ENCODE results near the gene UBE2R2.
"Not testable (repeated sequence)": the region's sequence is repeated elsewhere in the genome, so short reads cannot be mapped to it uniquely, and the experiment has no call there.

UBE2R2 gene

DNA sequence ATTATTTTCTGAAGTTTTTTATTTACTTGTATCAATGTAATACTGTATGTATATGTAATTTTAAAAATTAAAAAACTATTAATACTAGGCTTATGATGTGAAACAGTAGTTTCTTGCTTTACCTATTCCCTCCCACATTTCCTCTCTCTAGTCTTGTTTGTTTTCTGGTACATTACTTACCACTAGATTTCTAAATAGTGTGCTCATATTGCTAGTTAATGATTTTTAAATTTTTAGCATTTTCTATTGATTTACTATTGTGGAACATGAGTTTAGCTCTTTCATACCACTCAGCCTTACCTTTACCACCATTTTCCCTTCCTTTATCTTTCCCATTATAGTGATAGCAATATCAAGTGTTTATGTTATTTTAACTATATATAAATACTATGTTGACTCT is 39.3 kb downstream of the UBE2R2 start:
- TF ChIP-seq, protein P1, sequence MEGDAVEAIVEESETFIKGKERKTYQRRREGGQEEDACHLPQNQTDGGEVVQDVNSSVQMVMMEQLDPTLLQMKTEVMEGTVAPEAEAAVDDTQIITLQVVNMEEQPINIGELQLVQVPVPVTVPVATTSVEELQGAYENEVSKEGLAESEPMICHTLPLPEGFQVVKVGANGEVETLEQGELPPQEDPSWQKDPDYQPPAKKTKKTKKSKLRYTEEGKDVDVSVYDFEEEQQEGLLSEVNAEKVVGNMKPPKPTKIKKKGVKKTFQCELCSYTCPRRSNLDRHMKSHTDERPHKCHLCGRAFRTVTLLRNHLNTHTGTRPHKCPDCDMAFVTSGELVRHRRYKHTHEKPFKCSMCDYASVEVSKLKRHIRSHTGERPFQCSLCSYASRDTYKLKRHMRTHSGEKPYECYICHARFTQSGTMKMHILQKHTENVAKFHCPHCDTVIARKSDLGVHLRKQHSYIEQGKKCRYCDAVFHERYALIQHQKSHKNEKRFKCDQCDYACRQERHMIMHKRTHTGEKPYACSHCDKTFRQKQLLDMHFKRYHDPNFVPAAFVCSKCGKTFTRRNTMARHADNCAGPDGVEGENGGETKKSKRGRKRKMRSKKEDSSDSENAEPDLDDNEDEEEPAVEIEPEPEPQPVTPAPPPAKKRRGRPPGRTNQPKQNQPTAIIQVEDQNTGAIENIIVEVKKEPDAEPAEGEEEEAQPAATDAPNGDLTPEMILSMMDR (IDR thresholded peaks at IDR 0.05; ENCODE audit: low read depth, low read length, missing control alignments), result no peak
- no peak for DNase-seq (ENCODE audit: low read depth)
- no peak overlapping the region for H3K4me3 ChIP-seq (ENCODE audit: low read depth, low read length)

DNA sequence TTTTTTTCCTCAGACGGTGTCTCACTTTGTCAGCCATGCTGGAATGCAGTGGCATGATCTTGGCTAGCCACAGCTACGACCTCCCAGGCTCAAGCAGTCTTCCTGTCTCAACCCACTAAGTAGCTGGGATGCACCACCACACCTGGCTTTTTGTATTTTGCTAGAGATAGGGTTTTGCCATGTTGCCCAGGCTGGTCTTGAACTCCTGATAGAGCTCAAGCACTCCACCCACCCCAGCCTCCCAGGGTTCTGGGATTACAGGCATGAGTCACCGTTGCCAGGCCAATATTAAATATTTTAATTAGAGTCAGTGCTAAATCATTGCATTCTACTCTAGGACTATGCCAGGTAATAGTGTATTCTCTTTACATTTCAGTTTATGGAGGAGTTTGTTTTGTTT is 41.5 kb downstream of the UBE2R2 start:
- DNase-seq (ENCODE audit: low read depth), result no peak
- TF ChIP-seq, protein P1 (IDR thresholded peaks at IDR 0.05; ENCODE audit: low read depth, low read length, missing control alignments), result no peak

DNA sequence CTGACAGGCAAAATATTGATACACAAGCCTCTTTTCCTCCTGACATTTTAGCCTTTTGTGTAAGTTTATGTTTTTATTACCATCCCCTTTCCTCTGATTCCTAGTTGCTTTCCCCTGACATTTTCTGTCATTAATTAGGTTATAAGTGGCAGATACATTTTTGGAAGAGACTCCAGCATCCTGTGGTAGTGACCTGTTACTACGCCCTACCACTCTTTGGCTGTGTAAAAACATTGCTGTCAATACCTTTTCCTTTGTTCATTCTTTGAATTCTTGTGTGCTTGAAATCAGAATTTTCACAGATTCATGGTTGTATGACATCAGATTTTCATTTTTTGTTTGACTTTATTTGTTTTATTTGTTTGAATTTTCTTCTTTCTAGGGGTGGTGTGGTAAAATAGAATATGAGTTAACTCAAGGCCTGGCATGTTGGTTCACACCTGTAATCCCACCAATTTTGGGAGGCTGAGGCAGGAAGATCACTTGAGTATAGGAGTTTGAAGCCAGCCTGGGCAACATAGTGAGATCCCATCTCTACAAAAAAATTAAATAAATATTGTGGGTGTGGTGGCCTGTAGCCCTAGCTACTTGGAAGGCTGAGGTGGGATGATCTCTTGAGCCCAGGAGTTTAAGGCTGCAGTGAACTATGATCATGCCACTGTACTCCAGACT is 43.4 kb downstream of the UBE2R2 start:
- no peak overlapping the region for H3K4me3 ChIP-seq (ENCODE audit: low read depth, low read length)
- TF ChIP-seq, protein P1 (IDR thresholded peaks at IDR 0.05; ENCODE audit: low read depth, low read length, missing control alignments), result peak; percentile 42
- no peak for DNase-seq (ENCODE audit: low read depth)

More for the DNA sequence above, 41.5 kb downstream of the UBE2R2 start:
- no peak overlapping the region for H3K4me3 ChIP-seq (ENCODE audit: low read depth, low read length)

DNA sequence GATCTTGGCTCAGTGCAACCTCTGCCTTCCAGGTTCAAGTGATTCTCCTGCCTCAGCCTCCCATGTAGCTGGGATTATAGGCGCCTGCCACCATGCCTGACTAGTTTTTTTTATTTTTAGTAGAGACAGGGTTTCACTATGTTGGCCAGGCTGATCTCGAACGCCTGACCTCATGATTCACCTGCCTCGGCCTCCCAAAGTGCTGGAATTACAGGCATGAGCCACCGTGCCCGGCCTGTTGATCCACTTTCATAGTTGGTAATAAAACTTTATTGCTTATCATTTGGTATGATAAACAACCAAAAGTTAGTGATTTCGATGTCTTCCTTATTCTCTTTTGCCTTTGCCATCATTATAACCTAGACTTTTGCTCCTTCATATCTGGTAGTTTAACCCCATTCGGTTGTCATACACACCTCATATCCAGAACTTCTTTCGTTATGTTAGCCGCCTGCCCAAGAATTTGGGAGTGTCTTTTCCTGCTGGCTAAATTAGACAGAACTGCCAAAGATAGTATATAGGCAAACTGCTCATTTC is 45.0 kb downstream of the UBE2R2 start:
- no peak overlapping the region for H3K4me3 ChIP-seq (ENCODE audit: low read depth, low read length)
- no peak for DNase-seq (ENCODE audit: low read depth)
- TF ChIP-seq, protein P1 (IDR thresholded peaks at IDR 0.05; ENCODE audit: low read depth, low read length, missing control alignments), result no peak

DNA sequence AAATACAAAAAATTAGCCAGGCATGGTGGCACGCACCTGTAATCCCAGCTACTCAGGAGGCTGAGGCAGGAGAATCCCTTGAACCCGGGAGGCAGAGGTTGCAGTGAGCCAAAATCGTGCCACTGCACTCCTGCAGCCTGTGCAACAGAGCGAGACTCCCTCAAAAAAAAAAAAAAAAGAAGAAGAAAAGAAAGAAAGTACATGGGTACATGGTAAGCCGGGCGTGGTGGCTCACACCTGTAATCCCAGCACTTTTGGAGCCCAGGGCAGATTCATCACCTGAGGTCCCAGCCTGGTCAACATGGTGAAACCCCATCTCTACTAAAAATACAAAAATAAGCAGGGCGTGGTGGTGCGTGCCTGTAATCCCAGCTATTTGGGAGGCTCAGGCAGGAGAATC is 46.1 kb downstream of the UBE2R2 start:
- not testable (repeated sequence) for H3K4me3 ChIP-seq (ENCODE audit: low read depth, low read length); DNase-seq (ENCODE audit: low read depth)

GRCh38 chr9:33867747-33868439 is 50.9 kb downstream of the UBE2R2 start:
- DNase-seq (ENCODE audit: low read depth), result no peak
- TF ChIP-seq, protein P1 (IDR thresholded peaks at IDR 0.05; ENCODE audit: low read depth, low read length, missing control alignments), result no peak
- no peak overlapping the region for H3K4me3 ChIP-seq (ENCODE audit: low read depth, low read length)

GRCh38 chr9:33868440-33868973 is 51.5 kb downstream of the UBE2R2 start:
- no peak overlapping the region for H3K4me3 ChIP-seq (ENCODE audit: low read depth, low read length)
- TF ChIP-seq, protein P1 (IDR thresholded peaks at IDR 0.05; ENCODE audit: low read depth, low read length, missing control alignments), result no peak
- no peak for DNase-seq (ENCODE audit: low read depth)

GRCh38 chr9:33869243-33869642 is 52.3 kb downstream of the UBE2R2 start:
- not testable (repeated sequence) for DNase-seq (ENCODE audit: low read depth)

More at GRCh38 chr9:33869243-33869642, 52.3 kb downstream of the UBE2R2 start:
- not testable (repeated sequence) for H3K4me3 ChIP-seq (ENCODE audit: low read depth, low read length)

Data from GM12864 (cell line).